H9 (cell line): ENCODE results near the gene STX11. TPM values are rescaled to one million over a fixed set of nuclear protein-coding genes. Genes with fewer than 3 reads are reported as not detected.

Source experiments
- DNase-seq: peaks from one replicate; pipeline ENCODE4 v3.0.0-alpha.2; 2017
- H2AFZ ChIP-seq: one replicate; pipeline ENCODE4 v1.6.1; 2013; ENCODE audit warnings: mild to moderate bottlenecking, low read length, control low read depth, moderate library complexity
- H2AK5ac ChIP-seq: 2 replicates; pipeline ENCODE4 v1.6.1; 2013; ENCODE audit warnings: low read length, control low read depth, mixed read lengths; ENCODE audit not compliant: insufficient read length
- H2BK120ac ChIP-seq: one replicate; pipeline ENCODE4 v1.6.1; 2013; ENCODE audit warnings: low read depth, mild to moderate bottlenecking, low read length, control low read depth, inconsistent platforms; ENCODE audit not compliant: poor library complexity, severe bottlenecking
- H2BK12ac ChIP-seq: 2 replicates; pipeline ENCODE4 v1.6.1; 2013; ENCODE audit warnings: low read length, control low read depth, mixed read lengths, low read depth; ENCODE audit not compliant: insufficient read length
- H2BK15ac ChIP-seq: 2 replicates; pipeline ENCODE4 v1.6.1; 2013; ENCODE audit warnings: low read depth, low read length, control low read depth
- H2BK20ac ChIP-seq: one replicate; pipeline ENCODE4 v1.6.1; 2013; ENCODE audit warnings: low read depth, mild to moderate bottlenecking, low read length, control low read depth, inconsistent platforms; ENCODE audit not compliant: poor library complexity, severe bottlenecking
- H2BK5ac ChIP-seq: 2 replicates; pipeline ENCODE4 v1.6.1; 2013; ENCODE audit warnings: low read length, control low read depth, mixed read lengths; ENCODE audit not compliant: insufficient read length
- H3K14ac ChIP-seq: 2 replicates; pipeline ENCODE4 v1.6.1; 2013; ENCODE audit warnings: low read length, control low read depth; ENCODE audit not compliant: insufficient read depth
- H3K18ac ChIP-seq: 2 replicates; pipeline ENCODE4 v1.6.1; 2013; ENCODE audit warnings: low read depth, mild to moderate bottlenecking, mixed read lengths, low read length, control low read depth; ENCODE audit not compliant: insufficient read length
- H3K23ac ChIP-seq: 2 replicates; pipeline ENCODE4 v1.6.1; 2013; ENCODE audit warnings: low read length, control low read depth, mixed read lengths, low read depth; ENCODE audit not compliant: insufficient read length
- H3K23me2 ChIP-seq: 2 replicates; pipeline ENCODE4 v1.6.1; 2013; ENCODE audit warnings: low read depth, mild to moderate bottlenecking, mixed read lengths, low read length, control low read depth; ENCODE audit not compliant: insufficient read length, poor library complexity, severe bottlenecking
- H3K27ac ChIP-seq: 2 replicates; pipeline ENCODE4 v1.5.1; 2013; ENCODE audit warnings: low read length, control low read depth, mixed read lengths, low read depth; ENCODE audit not compliant: insufficient read length
- H3K27me3 ChIP-seq: 2 replicates; pipeline ENCODE4 v1.6.1; 2013; ENCODE audit warnings: low read length, control low read depth, inconsistent platforms; ENCODE audit not compliant: insufficient read depth
- H3K4ac ChIP-seq: 2 replicates; pipeline ENCODE4 v1.6.1; 2013; ENCODE audit warnings: low read depth, mild to moderate bottlenecking, control low read depth, inconsistent platforms, low read length, moderate library complexity
- H3K4me1 ChIP-seq: 2 replicates; pipeline ENCODE4 v1.6.1; 2013; ENCODE audit warnings: low read length, control low read depth, inconsistent platforms; ENCODE audit not compliant: insufficient read depth
- H3K4me2 ChIP-seq: 2 replicates; pipeline ENCODE4 v1.6.1; 2013; ENCODE audit warnings: low read length, control low read depth, mixed read lengths; ENCODE audit not compliant: insufficient read length, insufficient read depth
- H3K56ac ChIP-seq: 2 replicates; pipeline ENCODE4 v1.6.1; 2013; ENCODE audit warnings: low read depth, mild to moderate bottlenecking, mixed read lengths, low read length, control low read depth; ENCODE audit not compliant: insufficient read length
- H3K79me1 ChIP-seq: 2 replicates; pipeline ENCODE4 v1.6.1; 2013; ENCODE audit warnings: low read depth, mild to moderate bottlenecking, moderate library complexity, low read length, control low read depth, inconsistent platforms; ENCODE audit not compliant: insufficient read depth, poor library complexity, severe bottlenecking
- H3K79me2 ChIP-seq: 2 replicates; pipeline ENCODE4 v1.6.1; 2013; ENCODE audit warnings: low read length, control low read depth, inconsistent platforms; ENCODE audit not compliant: insufficient read depth
- H3K9ac ChIP-seq: 2 replicates; pipeline ENCODE4 v1.6.1; 2013; ENCODE audit warnings: low read length, control low read depth, mixed read lengths; ENCODE audit not compliant: insufficient read length; ENCODE audit errors: extremely low read depth
- H3K9me3 ChIP-seq: one replicate; pipeline ENCODE4 v1.6.1; 2013; ENCODE audit warnings: low read depth, low read length, inconsistent platforms; ENCODE audit not compliant: control insufficient read depth
- H3T11ph ChIP-seq: one replicate; pipeline ENCODE4 v1.6.1; 2013; ENCODE audit warnings: mild to moderate bottlenecking, low read length, control low read depth, inconsistent platforms
- H4K20me1 ChIP-seq: one replicate; pipeline ENCODE4 v1.6.1; 2013; ENCODE audit not compliant: control insufficient read depth, insufficient read length, insufficient read depth
- H4K5ac ChIP-seq: 2 replicates; pipeline ENCODE4 v1.6.1; 2013; ENCODE audit warnings: low read depth, mild to moderate bottlenecking, mixed read lengths, low read length, control low read depth; ENCODE audit not compliant: insufficient read length
- H4K8ac ChIP-seq: replicated peaks from 2 replicates; pipeline ENCODE4 v1.6.1; 2013; ENCODE audit warnings: low read length, control low read depth, mixed read lengths, low read depth; ENCODE audit not compliant: insufficient read length
- H4K91ac ChIP-seq: 2 replicates; pipeline ENCODE4 v1.6.1; 2013; ENCODE audit warnings: low read depth, mild to moderate bottlenecking, moderate library complexity, mixed read lengths, low read length, control low read depth; ENCODE audit not compliant: insufficient read length
- H3K27ac Mint-ChIP-seq, 3 experiments: 2 replicates in 2 of 3; 3 replicates in 1 of 3; pipeline ENCODE4 v1.8.0; 2020 to 2021; ENCODE audit warnings: mixed read lengths in 3 of 3, mild to moderate bottlenecking in 1 of 3, moderate library complexity in 1 of 3
- H3K27me3 Mint-ChIP-seq: 2 replicates; pipeline ENCODE4 v1.8.0; 2021; ENCODE audit warnings: low read depth, mild to moderate bottlenecking, moderate library complexity, mixed read lengths
- H3K36me3 Mint-ChIP-seq, 3 experiments: 2 replicates in 2 of 3; 3 replicates in 1 of 3; pipeline ENCODE4 v1.8.0; 2020 to 2021; ENCODE audit warnings: low read depth in 3 of 3, mixed read lengths in 3 of 3; ENCODE audit not compliant: insufficient read depth in 1 of 3
- H3K4me1 Mint-ChIP-seq, 2 experiments: 2 replicates each; pipeline ENCODE4 v1.8.0; 2020; ENCODE audit warnings: mixed read lengths in 2 of 2
- H3K4me3 Mint-ChIP-seq, 2 experiments: 2 replicates in 1 of 2; 3 replicates in 1 of 2; pipeline ENCODE4 v1.8.0; 2020 to 2021; ENCODE audit warnings: mild to moderate bottlenecking in 2 of 2, mixed read lengths in 2 of 2, moderate library complexity in 1 of 2
- H3K9me3 Mint-ChIP-seq, 2 experiments: 2 replicates in 1 of 2; 3 replicates in 1 of 2; pipeline ENCODE4 v1.8.0; 2020; ENCODE audit warnings: mild to moderate bottlenecking in 2 of 2, mixed read lengths in 2 of 2, moderate library complexity in 1 of 2
- WGBS: extraction: QIAGEN DNeasy Blood & Tissue Kit; methylation state at CpG from one replicate; pipeline ENCODE4 v1.1.7; 2013; ENCODE audit warnings: missing lambda C conversion rate, low lambda C conversion rate, mixed read lengths; ENCODE audit not compliant: insufficient read length; ENCODE audit errors: extremely low coverage; 5-methylcytosine and 5-hydroxymethylcytosine counted together
- total RNA-seq: library from RNA; stranded (reverse); gene quantifications from 2 replicates; pipeline ENCODE4 v1.2.1, GENCODE V29; 2021
- TF ChIP-seq, protein P1 (sequence below): fragments of 200-600 bp; sonication (generic); conservative IDR thresholded peaks from 3 replicates; pipeline ENCODE4 v1.8.0; 2021; ENCODE audit warnings: antibody characterized with exemption, mild to moderate bottlenecking

The STX11 gene
- total RNA-seq, 1 experiment from 2014 or later, result 0.22 TPM

DNA sequence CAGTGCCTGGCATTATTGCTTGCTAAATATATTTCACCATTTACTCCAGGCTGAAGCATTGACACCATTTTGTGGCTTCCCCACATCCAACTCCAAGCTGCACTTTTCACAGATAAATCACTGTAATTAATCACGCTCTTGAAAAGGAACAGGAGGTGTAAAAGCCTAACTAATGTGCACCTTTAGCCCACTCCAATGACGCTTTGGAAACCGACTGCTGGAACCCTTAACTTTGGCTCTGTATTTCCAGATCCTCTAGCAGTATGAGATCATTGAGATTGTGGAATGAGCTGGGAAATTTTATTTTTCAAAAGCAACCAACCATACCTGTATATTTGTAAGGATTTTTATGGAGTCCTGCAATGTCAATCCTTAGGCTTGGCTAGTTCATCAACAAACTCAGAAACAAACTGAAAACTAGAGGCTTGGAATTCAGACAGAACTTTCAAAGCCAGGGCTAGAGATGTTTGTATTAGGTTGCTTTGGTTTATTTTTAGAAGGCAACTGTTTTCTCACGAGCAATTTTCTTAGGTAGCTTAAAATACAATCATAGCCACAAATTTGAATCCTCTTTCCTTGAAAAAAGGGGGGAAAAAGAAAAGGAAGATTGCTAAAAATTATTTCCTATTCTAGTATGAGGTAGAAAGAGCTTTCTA is 82.0 kb downstream of the STX11 start:
- no peak overlapping the region for H2AFZ ChIP-seq
- no peak overlapping the region for H3K27ac ChIP-seq
- H3K9ac ChIP-seq, result no peak overlapping the region
- peaks cover 12% of the 10 kb centered on the region for H3K4me1 ChIP-seq
- H3K27me3 ChIP-seq, result no peaks in the 10 kb centered on the region
- H3K23ac ChIP-seq, result no peak overlapping the region
- no CpG with 5 or more reads among the region's 4 CpGs for WGBS
- H3T11ph ChIP-seq, result no peak overlapping the region
- no peak overlapping the region for H3K4ac ChIP-seq
- no peak overlapping the region for H4K5ac ChIP-seq
- H3K56ac ChIP-seq, result no peak overlapping the region
- H2BK5ac ChIP-seq, result no peak overlapping the region
- no peak overlapping the region for H2AK5ac ChIP-seq
- H2BK15ac ChIP-seq, result no peak overlapping the region
- H4K8ac ChIP-seq, result no peak overlapping the region
- H3K36me3 Mint-ChIP-seq, result peaks cover 3 to 20% (median 14%) of the 10 kb centered on the region in 3 experiments
- H4K20me1 ChIP-seq, result no peaks in the 10 kb centered on the region
- no peaks in the 10 kb centered on the region for H3K9me3 ChIP-seq
- H2BK120ac ChIP-seq, result no peak overlapping the region
- DNase-seq, result no peak
- H3K18ac ChIP-seq, result no peak overlapping the region
- no peak overlapping the region for H3K4me2 ChIP-seq
- H2BK20ac ChIP-seq, result no peak overlapping the region
- H3K79me2 ChIP-seq, result no peaks in the 10 kb centered on the region
- H3K4me3 Mint-ChIP-seq, result no peak overlapping the region
- peaks cover 20 to 21% of the 10 kb centered on the region in 2 experiments for H3K9me3 Mint-ChIP-seq
- H3K27ac Mint-ChIP-seq, result no peak overlapping the region; a peak in 1 of 7 replicates
- TF ChIP-seq, protein P1, sequence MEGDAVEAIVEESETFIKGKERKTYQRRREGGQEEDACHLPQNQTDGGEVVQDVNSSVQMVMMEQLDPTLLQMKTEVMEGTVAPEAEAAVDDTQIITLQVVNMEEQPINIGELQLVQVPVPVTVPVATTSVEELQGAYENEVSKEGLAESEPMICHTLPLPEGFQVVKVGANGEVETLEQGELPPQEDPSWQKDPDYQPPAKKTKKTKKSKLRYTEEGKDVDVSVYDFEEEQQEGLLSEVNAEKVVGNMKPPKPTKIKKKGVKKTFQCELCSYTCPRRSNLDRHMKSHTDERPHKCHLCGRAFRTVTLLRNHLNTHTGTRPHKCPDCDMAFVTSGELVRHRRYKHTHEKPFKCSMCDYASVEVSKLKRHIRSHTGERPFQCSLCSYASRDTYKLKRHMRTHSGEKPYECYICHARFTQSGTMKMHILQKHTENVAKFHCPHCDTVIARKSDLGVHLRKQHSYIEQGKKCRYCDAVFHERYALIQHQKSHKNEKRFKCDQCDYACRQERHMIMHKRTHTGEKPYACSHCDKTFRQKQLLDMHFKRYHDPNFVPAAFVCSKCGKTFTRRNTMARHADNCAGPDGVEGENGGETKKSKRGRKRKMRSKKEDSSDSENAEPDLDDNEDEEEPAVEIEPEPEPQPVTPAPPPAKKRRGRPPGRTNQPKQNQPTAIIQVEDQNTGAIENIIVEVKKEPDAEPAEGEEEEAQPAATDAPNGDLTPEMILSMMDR, result no peak
- peaks cover 17 to 35% of the 10 kb centered on the region in 2 experiments for H3K4me1 Mint-ChIP-seq
- H2BK12ac ChIP-seq, result no peak overlapping the region
- H3K14ac ChIP-seq, result no peak overlapping the region
- H3K79me1 ChIP-seq, result no peaks in the 10 kb centered on the region
- no peak overlapping the region for H4K91ac ChIP-seq
- H3K23me2 ChIP-seq, result no peaks in the 10 kb centered on the region
- H3K27me3 Mint-ChIP-seq, result no peaks in the 10 kb centered on the region
